HG02610 (cell line): ENCODE data around the gene DNMT1.

ENCODE experiments used
- ATAC-seq: cut with Tn5 transposase; IDR thresholded peaks from one replicate; pipeline ENCODE4 v1.9.1; 2021; ENCODE audit warnings: mild to moderate bottlenecking, moderate library complexity; ENCODE audit not compliant: unreplicated experiment

DNMT1 gene

GRCh38 chr19:10142701-10143375 is 51.9 kb downstream of the DNMT1 start:
- no peak for ATAC-seq

- ATAC-seq, result no peak
These were observed 52.8 kb downstream of the DNMT1 start for GRCh38 chr19:10141973-10142372.

GRCh38 chr19:10141479-10141878 is 53.3 kb downstream of the DNMT1 start:
- no peak for ATAC-seq

GRCh38 chr19:10139952-10140351 is 54.8 kb downstream of the DNMT1 start:
- ATAC-seq, result no peak

GRCh38 chr19:10138879-10139795 is 55.6 kb downstream of the DNMT1 start:
- no peak for ATAC-seq

- no peak for ATAC-seq
These were observed 56.7 kb downstream of the DNMT1 start for GRCh38 chr19:10137751-10138682.

GRCh38 chr19:10136936-10137335 is 57.8 kb downstream of the DNMT1 start:
- ATAC-seq, result no peak

GRCh38 chr19:10135551-10136334 is 59.0 kb downstream of the DNMT1 start:
- ATAC-seq, result no peak

GRCh38 chr19:10134040-10134439 is 60.7 kb downstream of the DNMT1 start:
- no peak for ATAC-seq

GRCh38 chr19:10133596-10133995 is 61.2 kb downstream of the DNMT1 start:
- no peak for ATAC-seq

- ATAC-seq, result no peak
These were observed 61.8 kb downstream of the DNMT1 start for GRCh38 chr19:10132905-10133304.

- no peak for ATAC-seq
These were observed 68.5 kb downstream of the DNMT1 start for GRCh38 chr19:10126213-10126639.

- ATAC-seq, result no peak
These were observed 70.3 kb downstream of the DNMT1 start for GRCh38 chr19:10124429-10124828.

- no peak for ATAC-seq
These were observed 72.7 kb downstream of the DNMT1 start for GRCh38 chr19:10122045-10122444.

GRCh38 chr19:10120538-10121189 is 74.1 kb downstream of the DNMT1 start:
- ATAC-seq, result no peak

- no peak for ATAC-seq
These were observed 75.8 kb downstream of the DNMT1 start for GRCh38 chr19:10118960-10119359.

GRCh38 chr19:10116866-10117616 is 77.7 kb downstream of the DNMT1 start:
- ATAC-seq, result no peak

- ATAC-seq, result no peak
These were observed 78.5 kb downstream of the DNMT1 start for GRCh38 chr19:10116085-10116865.
